ENCODE measurements around the gene ENPP3.

GRCh38 chr6:131781687-131782086 is 144.6 kb downstream of the ENPP3 start:
- TF ChIP-seq CTCF (IDR thresholded peaks at IDR 0.05) (no peak), POLR2AphosphoS5 (IDR thresholded peaks at IDR 0.05) (no peak), POLR2A (IDR thresholded peaks at IDR 0.05) (no peak)
